Stimulated activated CD4-positive, alpha-beta T cell treated with anti-CD3 and anti-CD28 coated beads, Interleukin-1b, Interleukin-23, amount 100 ng/mL, for 1 hour (primary cell): ENCODE results near the gene HUNK.
"Not testable (repeated sequence)": the region's sequence is repeated elsewhere in the genome, so short reads cannot be mapped to it uniquely, and the experiment has no call there.

Experiments
- DNase-seq, 2 donors: peaks; one replicate each; pipeline ENCODE4 v3.0.0-alpha.2; 2020; ENCODE audit warnings: low read depth in 2 of 2

Gene HUNK

DNA sequence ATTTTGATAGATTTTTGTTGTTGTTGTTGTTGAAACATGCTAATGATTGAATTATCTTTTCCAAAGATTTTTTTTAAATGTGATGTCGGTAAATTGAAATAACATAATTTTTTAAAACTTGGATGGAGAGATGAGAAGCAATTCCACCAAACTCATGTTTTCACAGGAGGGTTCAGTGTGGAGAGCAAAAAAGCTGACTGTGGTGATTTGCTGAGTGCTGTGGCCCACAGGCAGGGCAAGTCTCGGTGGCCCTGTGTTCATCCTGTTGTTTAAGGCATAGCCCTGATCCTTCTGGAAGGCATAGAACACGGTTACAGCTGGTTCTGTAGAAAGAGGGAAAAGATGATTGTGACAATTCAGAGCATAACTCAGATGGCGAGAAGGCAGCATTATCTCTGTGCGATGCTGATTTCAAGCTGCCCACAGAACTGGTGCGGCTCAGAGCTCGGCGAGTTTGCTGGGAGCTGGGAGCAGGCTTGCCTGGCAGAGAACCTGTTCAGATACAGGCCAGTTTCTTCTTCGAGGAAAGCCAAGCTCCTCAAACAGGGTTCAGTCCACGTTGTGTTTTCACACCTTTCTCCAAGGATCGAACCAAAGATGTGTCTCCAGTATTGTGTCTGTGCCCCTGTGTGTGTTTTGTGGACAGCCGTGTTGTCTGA is 127.1 kb downstream of the HUNK start:
- DNase-seq = no peak

DNA sequence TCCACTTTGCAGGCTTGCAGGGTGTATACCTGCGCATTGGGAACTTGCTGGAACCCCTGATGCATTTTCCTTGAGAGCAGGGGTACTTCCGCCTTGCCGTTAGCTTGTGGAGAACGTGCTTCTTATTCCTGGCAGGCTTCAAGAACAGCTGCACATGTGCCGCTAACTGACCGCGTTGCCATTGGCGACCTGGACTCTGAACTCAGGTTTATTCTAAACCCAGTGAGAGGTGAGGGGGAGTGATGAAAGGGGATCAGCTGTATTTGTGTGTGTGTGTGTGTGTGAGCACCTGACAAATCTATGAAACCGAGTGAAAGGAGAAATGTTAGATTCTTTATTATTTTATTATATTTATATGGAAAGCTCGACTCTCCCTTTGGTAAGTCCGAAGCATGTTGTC is 128.6 kb downstream of the HUNK start:
- DNase-seq = no peak

DNA sequence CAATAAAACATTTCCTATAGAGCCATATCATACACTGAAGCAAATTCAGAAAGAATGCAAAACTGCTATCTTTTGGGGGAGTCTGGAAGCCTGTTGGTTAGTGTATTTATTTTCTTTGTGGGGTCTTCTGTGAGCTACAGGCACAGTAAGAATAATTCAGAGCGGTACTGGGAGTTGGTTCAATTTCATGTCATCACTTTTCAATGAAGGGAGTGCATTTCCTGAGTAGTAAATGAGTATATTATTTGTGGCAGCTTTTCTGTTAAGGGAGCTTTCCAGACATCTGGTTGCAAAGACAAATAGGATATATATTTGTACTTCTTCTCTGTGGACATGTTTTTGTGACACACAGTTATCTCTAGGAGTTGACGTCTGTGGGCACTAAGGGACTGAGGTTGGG is 130.6 kb downstream of the HUNK start:
- DNase-seq = no peak

DNA sequence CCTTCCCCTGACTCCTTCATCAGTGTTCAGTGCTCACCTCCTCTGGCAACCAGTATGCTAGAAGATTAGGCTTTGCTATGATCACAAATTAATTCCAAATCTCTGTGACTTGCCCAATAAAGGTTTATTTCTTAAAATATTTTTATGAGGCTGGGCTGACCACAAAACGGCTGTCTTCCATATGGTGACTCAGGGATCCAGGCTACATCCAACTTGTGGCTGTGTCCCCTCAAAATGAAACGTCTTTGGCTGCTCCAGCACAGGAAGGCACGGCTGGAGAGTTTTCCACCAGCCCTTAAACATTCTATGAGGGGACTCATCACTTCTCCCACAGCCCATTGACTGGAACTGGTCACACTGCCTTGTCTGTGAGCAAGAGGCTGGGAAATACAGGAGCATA is 131.5 kb downstream of the HUNK start:
- DNase-seq = no peak

DNA sequence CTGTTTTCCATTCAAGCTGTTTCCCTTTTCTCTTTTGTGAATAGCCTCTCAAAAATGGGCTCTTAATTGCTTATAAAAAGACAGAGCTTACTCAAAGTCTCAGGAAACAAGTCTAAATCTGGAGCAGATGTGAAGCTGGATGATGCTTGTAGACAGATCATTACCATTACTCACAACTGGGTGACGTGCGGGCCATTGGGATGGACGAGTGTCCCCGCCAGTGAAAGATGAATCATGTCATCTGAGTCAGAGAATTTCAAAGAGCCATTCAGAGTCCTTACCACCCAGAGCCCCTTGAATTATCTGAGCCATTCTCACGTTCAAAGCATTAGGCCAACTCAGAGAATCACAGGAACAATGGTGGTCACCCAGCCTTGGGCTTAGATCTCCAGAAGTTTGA is 134.6 kb downstream of the HUNK start:
- DNase-seq = no peak

DNA sequence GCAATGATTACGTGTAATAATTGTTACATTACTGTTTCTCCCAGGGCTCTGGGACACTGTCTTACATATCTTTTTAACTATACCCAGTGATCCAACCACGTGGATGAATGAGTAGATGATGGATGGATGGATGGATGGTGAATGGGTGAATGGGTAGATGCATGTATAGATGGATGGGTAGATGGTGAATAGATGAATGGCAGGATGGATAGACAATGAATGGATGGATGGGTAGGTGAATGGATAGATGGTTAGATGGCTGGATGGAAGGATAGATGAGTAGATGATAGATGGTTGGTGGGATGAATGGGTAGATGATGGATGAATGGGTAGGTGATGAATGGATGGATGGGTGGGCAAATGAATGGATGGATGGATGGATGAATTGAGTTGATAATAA is 135.9 kb downstream of the HUNK start:
- DNase-seq = no peak

DNA sequence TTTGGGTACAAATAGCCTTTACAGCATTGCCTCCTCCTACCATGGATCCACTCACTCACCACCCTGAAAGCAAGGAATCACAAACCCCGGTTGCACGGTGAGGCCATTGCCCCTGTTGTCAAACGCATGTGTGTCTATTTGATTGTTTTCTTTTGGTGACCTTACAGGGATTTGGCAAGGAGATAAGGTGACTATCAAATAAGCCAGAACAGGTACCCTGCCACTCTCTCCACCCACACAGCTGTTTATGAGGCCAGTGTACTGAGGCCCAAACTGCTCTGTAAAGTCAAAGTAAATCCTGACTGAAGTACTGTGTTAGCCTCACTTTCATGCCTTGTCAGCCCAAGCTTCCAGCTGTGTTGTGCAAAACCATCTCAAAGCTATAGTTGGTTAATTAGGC is 136.4 kb downstream of the HUNK start:
- no peak for DNase-seq

DNA sequence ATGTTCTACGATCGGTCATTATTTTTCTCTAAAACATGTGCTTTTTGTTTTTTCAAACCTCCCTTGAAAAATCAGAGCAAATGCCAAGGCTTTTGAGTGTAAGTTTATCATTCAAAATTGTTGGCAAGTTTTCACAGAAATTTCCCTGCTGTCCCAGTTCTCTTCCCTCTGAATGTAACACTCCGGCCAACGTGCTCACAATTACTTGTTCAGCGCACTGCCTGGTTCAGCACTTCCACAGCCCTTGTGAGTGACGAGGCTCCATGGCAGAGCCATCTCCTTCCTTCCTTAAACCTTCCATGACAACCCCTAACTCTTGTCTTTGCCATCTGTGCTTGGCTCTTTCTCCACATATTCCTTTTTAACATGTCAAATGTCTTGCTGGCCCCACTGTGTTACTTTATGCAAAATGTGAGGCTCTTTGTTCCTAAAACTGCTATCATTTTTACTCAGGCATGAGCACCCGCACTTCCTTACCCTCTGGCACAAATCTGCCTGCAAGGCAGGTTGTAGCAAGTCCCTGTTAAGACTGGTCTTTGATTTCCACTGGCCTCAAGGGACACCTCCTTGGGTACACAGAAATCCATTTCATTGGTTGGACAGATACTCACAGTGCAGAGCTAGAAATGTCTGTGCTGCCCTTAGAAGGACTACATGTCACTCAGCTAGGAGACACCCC is 142.8 kb downstream of the HUNK start:
- no peak for DNase-seq

DNA sequence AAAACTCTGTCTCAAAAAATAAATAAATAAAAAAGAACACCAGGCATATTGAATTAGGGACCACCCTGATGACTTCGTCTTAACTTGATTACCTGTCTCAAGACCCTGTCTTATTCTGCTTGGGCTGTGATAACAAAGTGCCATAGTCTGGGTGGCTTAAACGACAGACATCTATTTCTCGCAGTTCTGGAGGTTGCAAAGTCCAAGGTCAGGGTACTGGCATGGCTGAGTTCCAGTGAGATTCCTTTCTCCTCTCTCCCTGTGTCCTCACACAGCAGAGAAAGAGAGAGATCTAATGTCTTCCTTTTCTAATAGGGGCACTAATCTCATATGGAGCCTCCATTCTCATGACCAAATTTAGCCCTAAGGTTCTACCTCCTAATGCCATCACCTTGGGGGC is 145.6 kb downstream of the HUNK start:
- DNase-seq = no peak

DNA sequence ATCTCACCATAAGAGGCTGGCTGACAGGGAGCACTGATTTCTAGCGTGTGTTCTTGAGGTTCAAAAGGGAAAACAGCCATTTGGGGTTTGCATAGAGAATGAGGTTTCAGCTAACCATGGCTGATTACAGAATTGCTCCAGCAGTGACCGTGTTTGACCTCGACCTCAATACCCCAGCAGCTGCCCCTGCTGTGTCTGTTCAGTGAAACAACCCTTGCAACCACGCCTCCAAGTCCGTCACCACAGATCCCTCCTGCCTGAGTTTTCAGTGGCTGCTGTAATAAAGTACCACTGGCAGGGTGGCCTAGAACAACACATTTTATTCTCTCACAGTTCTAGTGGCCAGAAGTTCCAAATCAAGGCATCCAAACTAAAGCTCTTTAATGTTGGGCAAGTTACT is 147.7 kb downstream of the HUNK start:
- no peak for DNase-seq

DNA sequence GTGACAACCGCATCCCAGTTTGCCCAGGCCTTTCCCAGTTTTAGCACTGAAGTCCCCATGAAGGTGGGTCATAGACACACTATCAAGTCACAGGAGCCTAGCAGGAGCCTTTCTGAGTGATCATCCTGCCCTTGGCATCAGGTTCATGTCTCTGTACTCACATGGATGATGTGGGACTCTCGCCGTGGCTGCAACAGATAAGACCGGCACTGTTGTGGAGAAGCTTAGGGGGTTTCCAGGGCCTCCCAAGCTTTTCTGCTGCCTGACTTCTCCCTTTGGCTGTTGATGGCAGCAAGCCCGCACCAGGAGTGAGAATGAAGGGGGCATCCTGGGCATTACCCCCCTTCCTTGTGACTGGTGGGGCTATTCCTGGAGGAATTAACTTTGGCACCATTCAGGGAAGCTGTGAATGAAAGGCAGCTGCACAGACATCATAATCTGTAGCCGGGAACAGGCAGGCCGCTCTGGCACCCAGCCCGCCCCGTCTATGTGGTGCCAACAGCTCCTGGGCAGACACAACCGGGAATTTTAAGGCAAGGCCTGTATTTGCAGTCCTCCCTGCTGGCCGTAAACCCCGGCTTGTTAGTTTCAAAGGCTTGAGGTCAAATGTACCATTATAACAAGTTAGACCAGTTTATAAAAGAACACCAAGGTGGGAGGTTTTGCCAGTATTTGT is 148.6 kb downstream of the HUNK start:
- no peak for DNase-seq

DNA sequence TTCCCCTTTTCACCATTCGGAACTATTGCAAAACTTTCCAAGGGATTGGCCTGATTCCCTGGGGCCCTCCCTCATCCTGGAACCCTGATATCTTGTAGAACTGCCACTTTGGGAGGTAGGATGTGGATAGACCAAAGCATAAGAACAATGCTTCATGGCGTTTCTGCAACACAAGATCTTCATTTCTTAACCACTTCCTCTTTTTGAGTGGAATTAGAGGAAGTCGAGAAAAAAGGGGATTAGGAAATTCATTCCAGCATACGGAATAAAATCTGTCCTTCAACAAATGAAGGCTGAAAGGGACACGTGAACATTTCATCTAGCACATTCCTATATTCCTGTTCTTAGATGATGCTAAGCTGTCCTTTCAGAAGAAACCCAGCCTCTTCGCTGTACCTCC is 149.3 kb downstream of the HUNK start:
- DNase-seq = no peak

DNA sequence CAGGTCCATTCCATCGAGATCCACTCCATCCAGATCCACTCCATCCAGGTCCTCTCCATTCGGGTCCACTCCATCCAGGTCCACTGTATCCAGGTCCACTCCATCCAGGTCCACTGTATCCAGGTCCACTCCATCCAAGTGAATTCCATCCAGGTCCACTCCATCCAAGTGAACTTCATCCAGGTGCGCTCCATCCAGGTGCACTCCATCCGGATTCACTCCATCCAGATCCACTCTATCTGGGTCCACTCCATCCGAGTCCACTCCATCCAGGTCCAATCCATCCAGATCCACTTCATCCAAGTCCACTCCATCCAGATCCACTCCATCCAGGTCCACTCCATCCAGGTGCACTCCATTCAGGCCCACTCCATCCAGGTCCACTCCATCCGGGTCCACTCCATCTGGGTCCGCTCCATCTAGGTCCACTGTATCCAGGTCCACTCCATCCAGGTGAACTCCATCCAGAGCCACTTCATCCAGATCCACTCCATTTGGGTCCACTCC is 157.4 kb downstream of the HUNK start:
- no peak for DNase-seq

DNA sequence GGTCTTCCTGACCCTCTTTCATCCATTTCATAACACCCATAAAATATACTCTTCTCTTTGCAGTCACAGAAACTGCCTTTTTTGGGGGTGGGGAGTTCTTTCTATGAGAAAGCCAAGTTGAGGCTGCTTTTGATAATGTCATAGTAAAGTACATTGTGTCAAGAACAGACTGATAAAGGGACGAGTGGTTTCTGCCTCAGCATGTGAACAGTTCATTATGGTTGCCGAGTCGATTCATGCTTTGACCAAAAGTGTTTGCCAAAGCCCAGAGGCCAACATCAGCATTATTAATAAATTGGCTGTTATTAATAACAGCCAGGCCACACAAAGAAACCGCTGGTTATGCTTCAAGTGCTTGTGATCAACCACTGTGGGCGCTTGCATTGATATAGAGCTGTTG is 162.0 kb downstream of the HUNK start:
- no peak for DNase-seq

DNA sequence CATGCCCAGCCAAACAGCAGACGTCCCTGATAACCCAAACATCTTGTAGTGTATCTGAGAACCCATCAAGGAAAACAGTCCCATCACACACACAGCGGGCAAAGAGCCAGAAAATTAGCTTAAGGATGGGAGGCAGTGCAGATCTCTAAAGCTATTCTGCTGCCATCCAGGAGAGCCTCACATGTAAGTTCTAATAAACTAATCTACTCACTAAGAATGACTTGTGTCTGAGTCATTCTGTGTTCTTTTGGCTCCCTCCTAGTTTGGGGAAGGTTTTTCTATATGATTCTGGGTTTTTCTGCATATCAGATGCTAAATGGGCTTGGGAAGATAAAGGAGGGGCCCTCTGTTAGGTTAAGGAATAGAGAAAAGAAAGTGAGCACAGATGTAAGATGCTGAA is 162.8 kb downstream of the HUNK start:
- DNase-seq = no peak

DNA sequence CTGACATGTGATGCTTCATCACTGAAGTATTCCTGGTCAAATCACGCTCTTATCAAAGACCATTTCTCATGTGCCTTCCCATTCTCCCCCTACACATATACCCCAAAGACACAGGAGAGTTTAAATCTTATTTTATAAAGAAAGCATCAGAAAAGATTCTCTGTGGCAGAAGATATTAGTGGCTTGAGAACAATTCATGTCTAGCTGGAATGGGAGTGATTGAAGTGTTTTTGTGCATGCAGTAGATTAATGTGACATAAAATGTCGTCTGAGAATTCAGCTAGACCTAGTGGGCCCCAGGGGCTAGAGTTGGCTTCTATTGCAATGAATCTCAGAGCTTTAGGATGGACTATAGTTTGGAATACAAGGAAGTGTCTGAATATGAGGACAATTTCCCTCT is 163.9 kb downstream of the HUNK start:
- DNase-seq = no peak

DNA sequence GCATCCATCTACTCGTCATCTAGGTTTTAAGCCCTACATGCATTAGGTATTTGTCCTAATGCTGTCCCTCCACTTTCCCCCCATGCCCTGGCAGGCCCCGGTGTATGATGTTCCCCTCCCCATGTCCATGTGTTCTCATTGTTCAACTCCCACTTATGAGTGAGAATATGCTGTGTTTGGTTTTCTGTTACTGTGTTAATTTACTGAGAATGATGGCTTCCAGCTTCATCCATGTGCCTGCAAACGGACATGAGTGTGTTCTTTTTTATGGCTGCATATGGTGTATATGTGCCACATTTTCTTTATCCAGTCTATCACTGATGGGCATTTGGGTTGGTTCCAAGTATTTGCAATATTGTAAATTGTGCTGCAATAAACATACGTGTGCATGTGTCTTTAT is 165.9 kb downstream of the HUNK start:
- not testable (repeated sequence) for DNase-seq

DNA sequence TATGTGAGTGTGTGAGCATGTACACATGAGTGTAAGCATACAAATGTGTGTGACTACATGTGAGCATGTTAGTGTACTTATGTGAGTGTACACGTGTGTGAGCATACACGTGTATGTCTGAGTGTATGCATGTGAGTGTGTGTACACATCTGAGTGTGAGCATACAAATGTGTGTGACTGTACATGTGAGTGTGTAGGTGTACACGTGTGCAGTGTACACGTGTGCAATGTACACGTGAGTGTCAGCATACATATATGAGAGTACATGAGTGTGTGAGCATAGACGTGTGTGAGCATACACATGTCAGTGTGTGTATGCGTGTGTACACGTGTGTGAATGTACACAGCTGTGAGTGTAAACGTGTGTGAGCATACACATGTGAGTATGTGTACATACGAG is 170.6 kb downstream of the HUNK start:
- DNase-seq = no peak

DNA sequence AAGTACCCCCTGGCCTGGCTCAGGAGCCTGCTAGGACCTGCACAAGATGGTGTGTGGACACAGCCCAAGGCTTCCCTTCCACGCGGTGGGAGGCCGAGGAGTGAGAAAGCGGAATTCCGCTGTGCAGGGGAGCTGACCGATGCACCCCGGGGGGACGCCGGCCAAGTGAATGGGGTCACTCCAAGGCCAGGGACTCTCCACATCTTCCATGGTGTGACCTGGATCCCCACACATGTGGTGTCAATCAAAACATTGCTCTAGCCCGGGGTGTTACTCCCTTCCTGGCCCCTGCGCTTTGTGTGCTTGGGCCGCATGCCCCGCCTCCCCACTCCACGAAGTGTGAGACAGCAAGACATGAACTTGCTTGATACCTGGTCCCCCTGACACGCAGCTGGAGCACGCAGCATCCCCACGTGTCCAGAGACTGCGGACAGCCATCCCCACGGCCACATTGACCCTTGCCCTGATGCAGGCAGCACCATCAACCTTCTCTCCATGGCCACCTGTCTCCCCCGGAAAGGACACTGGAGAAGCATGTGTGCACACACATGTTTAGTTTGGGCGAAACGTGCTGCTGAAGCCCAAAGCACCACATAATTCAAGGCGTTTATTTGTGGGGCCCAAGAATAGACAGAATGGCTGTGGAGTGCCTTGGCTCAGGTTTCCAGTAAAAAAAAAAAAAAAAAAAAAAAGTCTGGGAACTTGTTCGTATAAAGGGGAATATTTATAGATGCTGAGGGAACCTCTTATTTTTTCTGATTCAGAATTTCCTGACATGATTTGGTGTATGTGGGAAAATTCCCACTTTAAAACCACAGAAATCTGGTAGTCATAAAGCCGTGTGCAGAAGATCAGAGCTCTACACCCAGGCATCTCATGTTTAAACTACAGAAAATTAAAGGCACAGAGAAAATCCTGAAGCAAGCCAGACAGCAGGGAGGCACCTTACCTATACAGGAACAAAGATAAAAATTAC is 171.7 kb downstream of the HUNK start:
- no peak for DNase-seq

DNA sequence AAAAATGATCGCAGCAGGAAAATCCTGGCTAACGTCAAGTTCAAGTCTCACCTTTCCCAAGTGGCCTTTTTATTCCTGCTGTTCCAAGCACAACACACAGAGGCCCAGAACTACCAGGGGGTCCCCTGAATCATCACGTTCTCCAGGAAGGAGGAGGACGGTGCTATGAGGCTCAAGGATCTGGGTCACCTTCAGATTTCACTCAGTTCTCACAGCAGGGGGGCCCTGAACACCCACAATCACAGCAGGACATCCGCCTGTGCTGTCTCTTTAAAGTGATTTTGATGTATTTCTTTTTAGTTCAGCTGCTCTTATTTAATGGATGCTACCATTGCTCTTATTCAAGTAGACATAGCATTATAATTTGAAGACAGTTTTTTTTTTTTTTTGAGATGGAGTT is 173.4 kb downstream of the HUNK start:
- no peak for DNase-seq

DNA sequence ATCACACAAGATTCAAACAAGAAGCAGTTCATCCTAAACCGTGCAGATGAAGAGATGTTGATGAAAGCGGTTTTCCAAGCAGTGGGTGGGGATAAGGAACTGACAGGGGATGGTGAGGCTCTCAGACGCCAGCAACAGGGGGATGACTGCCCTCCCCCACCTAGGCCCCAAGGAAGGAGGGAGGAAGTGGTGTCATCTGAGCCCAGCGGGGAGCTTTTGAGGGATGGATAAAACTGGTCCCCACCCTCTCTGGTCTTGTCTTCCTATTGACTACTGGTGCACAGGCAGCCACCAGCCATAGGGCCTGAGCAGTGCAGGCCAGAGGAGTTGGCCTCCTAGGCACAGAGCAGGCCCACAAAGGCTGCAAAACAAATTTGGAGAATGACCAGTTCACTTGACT is 175.5 kb downstream of the HUNK start:
- no peak for DNase-seq
